ENCODE results near the gene ELMO1. TPM values are rescaled to one million over a fixed set of nuclear protein-coding genes. Genes with fewer than 3 reads are reported as not detected.
A peak's percentile ranks its signal among the peaks of the same experiment; 100 is the strongest.

ELMO1 gene
- total and polyA plus RNA-seq, 8 donors, result 3.0 to 20.6 (median 6.6) TPM

DNA sequence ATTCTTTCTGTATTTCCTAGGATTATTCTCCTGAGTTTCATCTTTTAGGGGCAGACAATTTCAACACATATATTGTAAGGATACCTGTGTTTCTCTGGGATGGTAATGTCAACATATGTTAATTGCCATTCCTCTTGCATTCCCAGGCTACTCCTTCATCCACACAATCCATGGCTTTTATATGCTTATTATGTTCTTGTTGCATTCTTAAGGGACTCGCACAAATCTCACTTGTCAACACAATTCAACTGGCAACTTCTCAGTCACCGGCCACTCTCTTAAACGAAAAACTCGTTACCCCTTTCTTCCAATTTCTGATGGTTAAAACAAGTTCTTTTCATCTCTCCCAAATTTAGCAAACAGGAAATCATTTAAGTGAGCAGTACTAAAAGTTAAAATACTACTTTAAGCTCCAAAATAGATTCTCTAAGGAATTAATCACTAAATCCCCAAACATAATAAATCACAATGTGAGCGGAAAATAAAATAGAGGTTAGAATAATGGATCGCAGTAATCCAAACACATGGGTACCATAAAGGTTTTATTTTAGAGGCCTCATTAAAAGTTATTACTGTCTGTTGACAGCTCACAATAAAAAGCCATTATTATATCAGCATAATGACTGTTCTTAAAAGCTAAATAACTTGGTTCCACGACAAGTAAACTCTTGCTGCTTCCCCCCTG, 223.2 kb downstream of the ELMO1 start:
- H3K36me3 ChIP-seq, result no peaks in the 10 kb centered on the region
- intact Hi-C loops (cut with DNase I), result no loop called here
- no peaks in the 10 kb centered on the region for H3K27me3 ChIP-seq
- no peak overlapping the region for H3K4me3 ChIP-seq
- FAIRE-seq (no peak), DNase-seq (no peak), ATAC-seq (no peak)
- no peak overlapping the region for H3K27ac ChIP-seq
- WGBS, 2 donors, result 77 to 83% methylated on average over 7 of the region's 7 CpGs
- H3K4me1 ChIP-seq, result no peaks in the 10 kb centered on the region
- TF ChIP-seq, protein P1, sequence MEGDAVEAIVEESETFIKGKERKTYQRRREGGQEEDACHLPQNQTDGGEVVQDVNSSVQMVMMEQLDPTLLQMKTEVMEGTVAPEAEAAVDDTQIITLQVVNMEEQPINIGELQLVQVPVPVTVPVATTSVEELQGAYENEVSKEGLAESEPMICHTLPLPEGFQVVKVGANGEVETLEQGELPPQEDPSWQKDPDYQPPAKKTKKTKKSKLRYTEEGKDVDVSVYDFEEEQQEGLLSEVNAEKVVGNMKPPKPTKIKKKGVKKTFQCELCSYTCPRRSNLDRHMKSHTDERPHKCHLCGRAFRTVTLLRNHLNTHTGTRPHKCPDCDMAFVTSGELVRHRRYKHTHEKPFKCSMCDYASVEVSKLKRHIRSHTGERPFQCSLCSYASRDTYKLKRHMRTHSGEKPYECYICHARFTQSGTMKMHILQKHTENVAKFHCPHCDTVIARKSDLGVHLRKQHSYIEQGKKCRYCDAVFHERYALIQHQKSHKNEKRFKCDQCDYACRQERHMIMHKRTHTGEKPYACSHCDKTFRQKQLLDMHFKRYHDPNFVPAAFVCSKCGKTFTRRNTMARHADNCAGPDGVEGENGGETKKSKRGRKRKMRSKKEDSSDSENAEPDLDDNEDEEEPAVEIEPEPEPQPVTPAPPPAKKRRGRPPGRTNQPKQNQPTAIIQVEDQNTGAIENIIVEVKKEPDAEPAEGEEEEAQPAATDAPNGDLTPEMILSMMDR (IDR thresholded peaks at IDR 0.05), result no peak
- H3K9me3 ChIP-seq, result no peaks in the 10 kb centered on the region

DNA sequence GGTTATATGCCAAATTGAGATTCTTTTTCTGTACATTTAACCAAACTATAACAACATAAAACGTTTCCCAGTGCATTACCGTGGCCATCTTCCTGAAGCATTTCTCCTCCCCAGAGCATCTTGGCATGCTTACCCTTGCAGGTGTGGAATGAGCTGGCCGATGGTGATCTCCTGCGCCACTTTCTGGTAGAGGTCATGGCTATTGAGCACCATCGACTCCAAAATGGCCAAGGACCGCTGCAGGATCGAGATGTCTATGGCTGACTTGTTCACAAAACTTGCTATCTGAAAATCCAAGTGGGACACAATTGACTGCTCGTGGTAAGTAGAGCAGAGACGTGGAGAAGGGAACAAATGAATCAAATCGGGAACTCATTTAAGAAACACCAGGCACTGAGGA, 223.9 kb downstream of the ELMO1 start:
- DNase-seq, result no peak
- FAIRE-seq, result no peak
- no peaks in the 10 kb centered on the region for H3K36me3 ChIP-seq
- H3K4me3 ChIP-seq, result no peak overlapping the region
- WGBS, 2 donors, result 81 to 91% methylated on average over 10 of the region's 10 CpGs
- H3K9me3 ChIP-seq, result no peaks in the 10 kb centered on the region
- TF ChIP-seq, protein P1 (IDR thresholded peaks at IDR 0.05), result no peak
- H3K27me3 ChIP-seq, result no peaks in the 10 kb centered on the region
- ATAC-seq, result no peak
- no peak overlapping the region for H3K27ac ChIP-seq
- H3K4me1 ChIP-seq, result no peaks in the 10 kb centered on the region
- intact Hi-C loops (cut with DNase I), result no loop called here

DNA sequence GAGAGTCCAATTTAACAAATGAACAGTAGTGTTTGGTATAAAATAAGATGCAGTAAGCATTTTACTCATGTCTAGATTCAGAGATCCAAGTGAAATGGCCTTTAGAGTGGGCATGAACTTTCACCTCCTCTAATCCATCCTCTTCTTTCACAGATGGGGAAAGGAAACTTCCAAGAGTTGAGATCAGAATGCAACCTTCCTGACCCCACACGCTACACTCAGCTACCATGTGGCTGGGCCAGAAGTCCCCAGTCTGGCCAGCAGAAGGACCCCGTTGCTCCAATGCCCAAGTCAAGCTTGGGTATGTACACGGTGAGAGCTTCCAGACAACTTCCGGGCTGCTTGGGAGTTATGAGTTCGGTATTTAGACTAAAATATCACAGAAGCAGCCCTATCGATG, 228.0 kb downstream of the ELMO1 start:
- DNase-seq (no peak), ATAC-seq (peak in 1 of 4 donors; percentile 22), FAIRE-seq (no peak)
- H3K27ac ChIP-seq, result no peak overlapping the region
- no peaks in the 10 kb centered on the region for H3K27me3 ChIP-seq
- no peak overlapping the region for H3K4me3 ChIP-seq
- intact Hi-C loops (cut with DNase I), result no loop called here
- TF ChIP-seq, protein P1 (IDR thresholded peaks at IDR 0.05), result no peak
- no peaks in the 10 kb centered on the region for H3K36me3 ChIP-seq
- H3K4me1 ChIP-seq, result no peaks in the 10 kb centered on the region
- 80 to 82% methylated on average over 6 of the region's 6 CpGs for WGBS, 2 donors
- no peaks in the 10 kb centered on the region for H3K9me3 ChIP-seq

DNA sequence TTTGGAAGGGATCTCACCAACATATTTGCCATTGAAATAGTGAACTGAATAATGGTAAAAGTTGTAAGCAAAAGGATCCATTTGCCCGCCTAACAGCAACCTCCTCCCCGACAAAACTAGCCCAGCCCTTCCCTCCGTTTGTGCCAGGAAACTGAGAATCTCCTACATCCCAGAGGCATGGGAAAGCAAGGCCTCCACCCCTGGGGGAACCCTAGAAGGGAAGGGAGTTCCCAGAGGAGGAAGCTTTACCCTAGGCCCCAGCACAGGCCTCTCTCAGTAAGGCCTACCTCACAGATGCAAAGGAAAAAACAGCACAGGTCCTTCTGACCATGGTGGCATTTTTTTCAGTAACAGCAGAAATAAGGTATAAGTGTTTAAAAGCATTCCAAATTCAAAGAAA, 229.7 kb downstream of the ELMO1 start:
- TF ChIP-seq, protein P1 (IDR thresholded peaks at IDR 0.05), result no peak
- DNase-seq, result no peak
- WGBS, 2 donors, result 61 to 72% methylated on average over 3 of the region's 3 CpGs
- H3K27me3 ChIP-seq, result no peaks in the 10 kb centered on the region
- H3K36me3 ChIP-seq, result no peaks in the 10 kb centered on the region
- H3K9me3 ChIP-seq, result no peaks in the 10 kb centered on the region
- no peak for FAIRE-seq
- intact Hi-C loops (cut with DNase I), result loop anchor here in 1 of 3 donors (10.0 kb wide), 1 partner anchor 296 kb away; no protein-coding TSS in a partner anchor
- peak in 1 of 4 donors; percentile 33 for ATAC-seq
- no peaks in the 10 kb centered on the region for H3K4me1 ChIP-seq
- no peak overlapping the region for H3K4me3 ChIP-seq
- H3K27ac ChIP-seq, result no peak overlapping the region

DNA sequence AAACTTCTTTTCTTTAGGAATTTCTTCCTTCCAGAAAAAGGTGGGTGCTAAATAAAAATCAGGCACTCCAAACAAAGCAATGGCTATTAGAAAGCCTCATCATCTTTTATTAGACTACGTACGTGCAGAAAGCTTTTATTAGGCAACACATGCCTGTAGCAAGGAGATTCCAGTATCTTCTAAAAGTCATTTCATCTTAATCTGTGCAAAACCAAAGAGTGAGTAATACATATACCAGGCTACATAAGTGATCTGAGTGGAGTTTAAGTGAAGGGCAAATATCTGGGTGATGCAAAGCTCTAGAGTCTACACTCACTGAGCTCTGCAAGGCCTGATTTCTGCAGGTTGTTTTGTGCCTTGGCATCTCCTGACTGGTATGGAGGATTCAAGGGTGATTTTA, 231.7 kb downstream of the ELMO1 start:
- TF ChIP-seq, protein P1 (IDR thresholded peaks at IDR 0.05), result no peak
- FAIRE-seq (no peak), ATAC-seq (peak in 1 of 4 donors; percentile 18), DNase-seq (no peak)
- Histone ChIP-seq H3K27me3 (no peaks in the 10 kb centered on the region), H3K27ac (no peak overlapping the region), H3K4me3 (no peak overlapping the region), H3K36me3 (no peaks in the 10 kb centered on the region), H3K4me1 (no peaks in the 10 kb centered on the region), H3K9me3 (no peaks in the 10 kb centered on the region)
- intact Hi-C loops (cut with DNase I), result loop anchor here in 1 of 3 donors (10.0 kb wide), 1 partner anchor 298 kb away; no protein-coding TSS in a partner anchor
- 72 to 86% methylated on average over 2 of the region's 2 CpGs for WGBS, 2 donors

Measured in pancreas (tissue), 10 donors.